GM18511 (cell line): ENCODE results near the gene UROC1.
"Not testable (repeated sequence)": the region's sequence is repeated elsewhere in the genome, so short reads cannot be mapped to it uniquely, and the experiment has no call there.

Experiments used
- ATAC-seq: cut with Tn5 transposase; IDR thresholded peaks from one replicate; pipeline ENCODE4 v1.9.1; 2021; ENCODE audit warnings: mild to moderate bottlenecking, moderate library complexity; ENCODE audit not compliant: unreplicated experiment

UROC1 gene

GRCh38 chr3:126547721-126548120, 30.1 kb upstream of the UROC1 start:
- no peak for ATAC-seq

GRCh38 chr3:126546549-126547239, 29.1 kb upstream of the UROC1 start:
- no peak for ATAC-seq

GRCh38 chr3:126546013-126546412, 28.4 kb upstream of the UROC1 start:
- ATAC-seq: no peak

- ATAC-seq: no peak
These were observed 28.0 kb upstream of the UROC1 start for GRCh38 chr3:126545544-126545943.

- ATAC-seq: no peak
These were observed 27.2 kb upstream of the UROC1 start for GRCh38 chr3:126544596-126545281.

- no peak for ATAC-seq
These were observed 26.0 kb upstream of the UROC1 start for GRCh38 chr3:126543457-126544061.

- ATAC-seq: no peak
These were observed 25.0 kb upstream of the UROC1 start for GRCh38 chr3:126542340-126543241.

GRCh38 chr3:126541628-126542339, 24.2 kb upstream of the UROC1 start:
- no peak for ATAC-seq

- no peak for ATAC-seq
These were observed 23.5 kb upstream of the UROC1 start for GRCh38 chr3:126540951-126541627.

GRCh38 chr3:126540342-126540849, 22.8 kb upstream of the UROC1 start:
- ATAC-seq: no peak

GRCh38 chr3:126539558-126540250, 22.1 kb upstream of the UROC1 start:
- no peak for ATAC-seq

GRCh38 chr3:126538966-126539365, 21.4 kb upstream of the UROC1 start:
- ATAC-seq: no peak

- no peak for ATAC-seq
These were observed 20.7 kb upstream of the UROC1 start for GRCh38 chr3:126538316-126538715.

GRCh38 chr3:126537730-126538281, 20.2 kb upstream of the UROC1 start:
- no peak for ATAC-seq

GRCh38 chr3:126537116-126537729, 19.6 kb upstream of the UROC1 start:
- ATAC-seq: no peak

- no peak for ATAC-seq
These were observed 18.6 kb upstream of the UROC1 start for GRCh38 chr3:126536126-126536525.

- ATAC-seq: no peak
These were observed 18.1 kb upstream of the UROC1 start for GRCh38 chr3:126535636-126536035.

- not testable (repeated sequence) for ATAC-seq
These were observed 17.1 kb upstream of the UROC1 start for GRCh38 chr3:126534716-126535115.
